CD14-positive monocyte (primary cell): ENCODE results near the gene TYW1. TPM values are rescaled to one million over a fixed set of nuclear protein-coding genes. Genes with fewer than 3 reads are reported as not detected.
"Not testable (repeated sequence)": the region's sequence is repeated elsewhere in the genome, so short reads cannot be mapped to it uniquely, and the experiment has no call there.

Experiments used
- DNase-seq, 3 donors: peaks; one replicate each; pipeline ENCODE4 v3.0.0-alpha.2; 2011 to 2022
- H2AFZ ChIP-seq: 2 replicates; pipeline ENCODE4 v1.6.0; 2012; ENCODE audit warnings: mild to moderate bottlenecking, low read depth, low read length, inconsistent platforms; ENCODE audit not compliant: insufficient read depth, poor library complexity, severe bottlenecking
- H3K27ac ChIP-seq, 2 donors: 1 replicate in 1 of 2; 2 replicates in 1 of 2; pipeline ENCODE4 v1.5.1; 2012 to 2013; ENCODE audit warnings: low read length in 2 of 2, control low read depth in 1 of 2, inconsistent platforms in 1 of 2, low read depth in 1 of 2, mild to moderate bottlenecking in 1 of 2
- H3K27me3 ChIP-seq, 2 donors: one replicate each; pipeline versions ENCODE4 v1.6.0 to v1.6.1; 2011 to 2013; ENCODE audit warnings: low read length in 2 of 2; ENCODE audit not compliant: control insufficient read depth in 2 of 2, insufficient read depth in 2 of 2
- H3K36me3 ChIP-seq, 2 donors: replicated peaks in 1 of 2; 1 replicate in 1 of 2; 2 replicates in 1 of 2; pipeline versions ENCODE4 v1.5.1 to v1.6.1; 2012 to 2013; ENCODE audit warnings: low read length in 2 of 2, control low read depth in 1 of 2, inconsistent platforms in 1 of 2, mild to moderate bottlenecking in 1 of 2; ENCODE audit not compliant: insufficient read depth in 2 of 2, control insufficient read depth in 1 of 2
- H3K4me1 ChIP-seq, 2 donors: 1 replicate in 1 of 2; 2 replicates in 1 of 2; pipeline versions ENCODE4 v1.5.1 to v1.6.1; 2012 to 2013; ENCODE audit warnings: low read length in 2 of 2, control low read depth in 1 of 2, inconsistent platforms in 1 of 2, mild to moderate bottlenecking in 1 of 2, moderate library complexity in 1 of 2; ENCODE audit not compliant: insufficient read depth in 2 of 2, control insufficient read depth in 1 of 2
- H3K4me2 ChIP-seq: replicated peaks from 2 replicates; pipeline ENCODE3; 2012; ENCODE audit warnings: low read length, moderate library complexity, mild to moderate bottlenecking; ENCODE audit not compliant: poor library complexity, severe bottlenecking; ENCODE audit errors: extremely low read depth
- H3K4me3 ChIP-seq, 3 experiments: fragments of 200-600 bp in 1 of 3; sonication (generic) in 1 of 3; replicated peaks in 1 of 3; 1 replicate in 2 of 3; 2 replicates in 1 of 3; pipeline ENCODE4 v1.5.1; 2011 to 2013; ENCODE audit warnings: low read length in 3 of 3, mild to moderate bottlenecking in 3 of 3, control low read depth in 2 of 3, low read depth in 2 of 3, inconsistent platforms in 1 of 3, moderate library complexity in 1 of 3
- H3K79me2 ChIP-seq: 2 replicates; pipeline ENCODE4 v1.6.0; 2012; ENCODE audit warnings: mild to moderate bottlenecking, control low read depth, inconsistent platforms, low read length, moderate library complexity; ENCODE audit not compliant: insufficient read depth
- H3K9ac ChIP-seq: 2 replicates; pipeline ENCODE4 v1.6.0; 2017; ENCODE audit warnings: low read length, mild to moderate bottlenecking; ENCODE audit not compliant: insufficient read depth, poor library complexity, severe bottlenecking
- H3K9me3 ChIP-seq, 2 donors: replicated peaks in 1 of 2; 1 replicate in 1 of 2; 2 replicates in 1 of 2; pipeline versions ENCODE4 v1.5.1 to v1.6.1; 2012 to 2013; ENCODE audit warnings: low read length in 2 of 2, control low read depth in 1 of 2; ENCODE audit not compliant: control insufficient read depth in 1 of 2, insufficient read depth in 1 of 2
- H4K20me1 ChIP-seq: 2 replicates; pipeline ENCODE4 v1.6.0; 2012; ENCODE audit warnings: mild to moderate bottlenecking, low read length, control low read depth, moderate library complexity; ENCODE audit not compliant: insufficient read depth
- H3K27ac Mint-ChIP-seq, 7 donors: one replicate each; pipeline ENCODE4 v1.8.0; 2020; ENCODE audit warnings: mild to moderate bottlenecking in 7 of 7, mixed read lengths in 7 of 7, moderate library complexity in 6 of 7, inconsistent platforms in 2 of 7
- H3K27me3 Mint-ChIP-seq, 3 donors: one replicate each; pipeline ENCODE4 v1.8.0; 2021 to 2022; ENCODE audit warnings: low read depth in 3 of 3, mild to moderate bottlenecking in 3 of 3, mixed read lengths in 3 of 3, moderate library complexity in 3 of 3, inconsistent platforms in 1 of 3
- H3K36me3 Mint-ChIP-seq, 2 donors: one replicate each; pipeline ENCODE4 v1.8.0; 2020; ENCODE audit warnings: mixed read lengths in 2 of 2, inconsistent platforms in 1 of 2, mild to moderate bottlenecking in 1 of 2
- H3K4me1 Mint-ChIP-seq: one replicate; pipeline ENCODE4 v1.8.0; 2020; ENCODE audit warnings: mild to moderate bottlenecking, mixed read lengths
- H3K4me3 Mint-ChIP-seq, 2 donors: one replicate each; pipeline ENCODE4 v1.8.0; 2020; ENCODE audit warnings: mild to moderate bottlenecking in 2 of 2, mixed read lengths in 2 of 2, moderate library complexity in 1 of 2
- H3K9me3 Mint-ChIP-seq, 7 donors: one replicate each; pipeline ENCODE4 v1.8.0; 2020 to 2022; ENCODE audit warnings: mixed read lengths in 7 of 7, mild to moderate bottlenecking in 6 of 7, moderate library complexity in 6 of 7, inconsistent platforms in 2 of 7
- CTCF ChIP-seq: fragments of 200-600 bp; IDR thresholded peaks from one replicate; pipeline ENCODE4 v1.8.0; 2022; ENCODE audit warnings: antibody characterized with exemption, mild to moderate bottlenecking
- WGBS: methylation state at CpG from one replicate; pipeline ENCODE4 v1.1.5; 2013; ENCODE audit warnings: missing lambda C conversion rate; ENCODE audit not compliant: insufficient coverage; 5-methylcytosine and 5-hydroxymethylcytosine counted together
- intact Hi-C, 2 donors: fragments of 100-400 bp; cut with micrococcal nuclease; formaldehyde crosslinking; loops; one replicate each; pipeline versions ENCODE4 v1.15.0 to v1.15.1; 2023
- polyA plus RNA-seq, 3 donors: library from polyadenylated mRNA; depleted of rRNA in 1 of 3; unstranded in 2 of 3; stranded (reverse) in 1 of 3; fragments of 300-500 nt in 2 of 3; fragments of >200 nt in 1 of 3; fragmentation: Illumina TruSeq in 2 of 3; gene quantifications; 1 replicate in 2 of 3; 2 replicates in 1 of 3; pipeline ENCODE4 v1.2.3, GENCODE V29; 2012 to 2021

Gene TYW1
- polyA plus RNA-seq, 3 donors, result 6.3 to 9.0 (median 7.2) TPM

- H2AFZ ChIP-seq, H4K20me1 ChIP-seq, H3K9ac ChIP-seq, H3K4me3 ChIP-seq, H3K9me3 ChIP-seq, H3K4me1 ChIP-seq, intact Hi-C loops, H3K79me2 ChIP-seq, H3K27me3 ChIP-seq, H3K27me3 Mint-ChIP-seq, H3K9me3 Mint-ChIP-seq, H3K4me3 Mint-ChIP-seq, DNase-seq, H3K4me2 ChIP-seq: not testable (repeated sequence)
- peak overlapping the region in 4 of 7 donors; percentile 33 to 53 (median 48) for H3K27ac Mint-ChIP-seq
- Histone ChIP-seq H3K36me3 (peaks cover 43 to 90% of the 10 kb centered on the region in 2 donors), H3K27ac (peak overlapping the region in 1 of 2 donors; percentile 20)
- 85% methylated on average over 3 of the region's 9 CpGs for whole genome bisulfite sequencing
- peaks cover 13% of the 10 kb centered on the region for H3K4me1 Mint-ChIP-seq
- peaks cover 66 to 94% of the 10 kb centered on the region in 2 donors for H3K36me3 Mint-ChIP-seq
Measured at GRCh38 chr7:67014076-67014622, 17.5 kb downstream of the TYW1 start.

GRCh38 chr7:67017971-67018370 lies 21.3 kb downstream of the TYW1 start:
- H3K27me3 ChIP-seq, H3K9me3 ChIP-seq, H3K4me2 ChIP-seq, H3K27me3 Mint-ChIP-seq, H3K4me3 Mint-ChIP-seq, H2AFZ ChIP-seq, H3K27ac ChIP-seq, H3K9ac ChIP-seq, DNase-seq, H3K9me3 Mint-ChIP-seq, H3K4me1 ChIP-seq, intact Hi-C loops, H4K20me1 ChIP-seq, H3K79me2 ChIP-seq, H3K4me3 ChIP-seq: not testable (repeated sequence)
- Mint-ChIP-seq H3K27ac (peak overlapping the region in 1 of 7 donors; percentile 60), H3K4me1 (peaks cover 13% of the 10 kb centered on the region), H3K36me3 (peaks cover 74 to 94% of the 10 kb centered on the region in 2 donors)
- H3K36me3 ChIP-seq, result peaks cover 53 to 93% of the 10 kb centered on the region in 2 donors
- WGBS, result 10% methylated on average over 2 of the region's 8 CpGs

GRCh38 chr7:67018940-67019339 lies 22.3 kb downstream of the TYW1 start:
- peak overlapping the region in 6 of 7 donors; percentile 4 to 92 (median 66) for H3K27ac Mint-ChIP-seq
- no peak overlapping the region for H3K4me2 ChIP-seq
- no peaks in the 10 kb centered on the region for H3K79me2 ChIP-seq
- peaks cover 0 to under 1% (median 0%) of the 10 kb centered on the region in 3 donors for H3K27me3 Mint-ChIP-seq
- no peak overlapping the region for H2AFZ ChIP-seq
- H4K20me1 ChIP-seq, result no peaks in the 10 kb centered on the region
- no peaks in the 10 kb centered on the region for H3K4me1 ChIP-seq
- H3K9me3 Mint-ChIP-seq, result peaks cover 0 to 2% (median 0%) of the 10 kb centered on the region in 7 donors
- H3K9me3 ChIP-seq, result no peaks in the 10 kb centered on the region
- H3K27ac ChIP-seq, result no peak overlapping the region
- intact Hi-C loops, result no loop called here
- H3K36me3 Mint-ChIP-seq, result peaks cover 71 to 93% of the 10 kb centered on the region in 2 donors
- no peaks in the 10 kb centered on the region for H3K27me3 ChIP-seq
- no peak overlapping the region for H3K4me3 ChIP-seq
- H3K36me3 ChIP-seq, result peaks cover 51 to 94% of the 10 kb centered on the region in 2 donors
- H3K9ac ChIP-seq, result no peak overlapping the region
- 81% methylated on average over 7 of the region's 7 CpGs for WGBS
- no peak overlapping the region for H3K4me3 Mint-ChIP-seq
- no peak for TF ChIP-seq CTCF
- H3K4me1 Mint-ChIP-seq, result peaks cover 12% of the 10 kb centered on the region
- no peak for DNase-seq
